IMR-90 (cell line): ENCODE measurements around the gene CCDC102A. TPM values are rescaled to one million over a fixed set of nuclear protein-coding genes. Genes with fewer than 3 reads are reported as not detected.

Source experiments
- ATAC-seq: fragments of 200-7000 bp; cut with Tn5 transposase; 2 replicates; pipeline ENCODE4 v1.9.1; 2020; ENCODE audit warnings: low read depth, mild to moderate bottlenecking, moderate library complexity
- BruUV-seq: library from RNA; stranded (reverse); fragments of 400-500 nt; replicated peaks from 2 replicates; lab custom pipeline; 2021; lab: Mats Ljungman, UMichigan
- CTCF ChIA-PET: fragments of 300-600 bp; formaldehyde crosslinking; extraction: SDS; loops from one replicate; lab custom pipeline; 2021; ENCODE audit warnings: antibody characterized with exemption; lab: Yijun Ruan, JAX
- POLR2A ChIA-PET: fragments of 300-600 bp; sonication (Branson Sonifier 250); formaldehyde crosslinking; loops from one replicate; lab custom pipeline; 2022; ENCODE audit warnings: antibody characterized with exemption; ENCODE audit not compliant: unreplicated experiment; lab: Charles Lee
- DNase-seq: peaks from one replicate; pipeline ENCODE4 v3.0.0; 2013
- H2AFZ ChIP-seq: replicated peaks from 2 replicates; pipeline ENCODE3; 2013; ENCODE audit warnings: low read length, mild to moderate bottlenecking; ENCODE audit not compliant: poor library complexity
- H2AK5ac ChIP-seq: 2 replicates; pipeline ENCODE4 v1.6.1; 2013; ENCODE audit warnings: low read depth, low read length, inconsistent platforms
- H2AK9ac ChIP-seq: replicated peaks from 2 replicates; pipeline ENCODE3; 2013; ENCODE audit warnings: mild to moderate bottlenecking, low read depth, low read length, moderate library complexity; ENCODE audit not compliant: poor library complexity
- H2BK120ac ChIP-seq: 2 replicates; pipeline ENCODE4 v1.6.1; 2013; ENCODE audit warnings: low read depth, low read length, inconsistent platforms
- H2BK15ac ChIP-seq: 3 replicates; pipeline ENCODE4 v1.6.1; 2013; ENCODE audit warnings: low read depth, low read length, inconsistent platforms
- H2BK20ac ChIP-seq: 2 replicates; pipeline ENCODE4 v1.6.1; 2013; ENCODE audit warnings: low read depth, mild to moderate bottlenecking, inconsistent platforms, low read length, moderate library complexity
- H2BK5ac ChIP-seq: 2 replicates; pipeline ENCODE4 v1.6.1; 2013; ENCODE audit warnings: mild to moderate bottlenecking, low read depth, low read length, inconsistent platforms; ENCODE audit not compliant: poor library complexity, severe bottlenecking
- H3K14ac ChIP-seq: replicated peaks from 2 replicates; pipeline ENCODE4 v1.6.1; 2013; ENCODE audit warnings: low read depth, low read length, inconsistent platforms
- H3K18ac ChIP-seq: 2 replicates; pipeline ENCODE4 v1.6.1; 2013; ENCODE audit warnings: low read depth, low read length, control low read depth
- H3K23ac ChIP-seq: 2 replicates; pipeline ENCODE4 v1.6.1; 2013; ENCODE audit warnings: low read depth, low read length, inconsistent platforms
- H3K27ac ChIP-seq: 2 replicates; pipeline ENCODE4 v1.5.1; 2013; ENCODE audit warnings: mild to moderate bottlenecking, control low read depth, low read length; ENCODE audit not compliant: insufficient read depth
- H3K27me3 ChIP-seq: 2 replicates; pipeline ENCODE4 v1.6.1; 2013; ENCODE audit warnings: low read length; ENCODE audit not compliant: control insufficient read depth, insufficient read depth
- H3K36me3 ChIP-seq: 2 replicates; pipeline ENCODE4 v1.6.1; 2013; ENCODE audit warnings: low read length, mixed read lengths; ENCODE audit not compliant: control insufficient read depth, insufficient read depth
- H3K4ac ChIP-seq: 2 replicates; pipeline ENCODE4 v1.6.1; 2013; ENCODE audit warnings: low read depth, low read length, inconsistent platforms
- H3K4me1 ChIP-seq: 2 replicates; pipeline ENCODE4 v1.6.1; 2013; ENCODE audit warnings: low read length, mixed read lengths; ENCODE audit not compliant: control insufficient read depth, insufficient read depth
- H3K4me2 ChIP-seq: 2 replicates; pipeline ENCODE4 v1.6.1; 2013; ENCODE audit warnings: low read depth, mild to moderate bottlenecking, control low read depth, low read length, moderate library complexity
- H3K4me3 ChIP-seq: 2 replicates; pipeline ENCODE4 v1.5.1; 2013; ENCODE audit warnings: low read depth, mild to moderate bottlenecking, control low read depth, low read length, moderate library complexity; ENCODE audit not compliant: insufficient read depth
- H3K56ac ChIP-seq: 2 replicates; pipeline ENCODE4 v1.6.1; 2013; ENCODE audit warnings: low read length, inconsistent platforms; ENCODE audit not compliant: insufficient read depth; ENCODE audit errors: extremely low read depth
- H3K79me1 ChIP-seq, 2 experiments: 2 replicates each; pipeline ENCODE4 v1.6.1; 2013; ENCODE audit warnings: low read length in 2 of 2, inconsistent platforms in 1 of 2, low read depth in 1 of 2
- H3K9ac ChIP-seq: 2 replicates; pipeline ENCODE4 v1.6.1; 2013; ENCODE audit warnings: low read depth, low read length, control low read depth
- H3K9me1 ChIP-seq: 2 replicates; pipeline ENCODE4 v1.6.1; 2013; ENCODE audit warnings: low read length, inconsistent platforms; ENCODE audit not compliant: insufficient read depth
- H3K9me3 ChIP-seq: 2 replicates; pipeline ENCODE4 v1.6.1; 2013; ENCODE audit warnings: low read length; ENCODE audit not compliant: control insufficient read depth, insufficient read depth
- H4K20me1 ChIP-seq: 2 replicates; pipeline ENCODE4 v1.6.1; 2013; ENCODE audit warnings: low read length, inconsistent platforms; ENCODE audit not compliant: insufficient read depth
- H4K5ac ChIP-seq: 2 replicates; pipeline ENCODE4 v1.6.1; 2013; ENCODE audit warnings: mild to moderate bottlenecking, low read depth, low read length, control low read depth
- H4K8ac ChIP-seq, 2 experiments: 2 replicates each; pipeline ENCODE4 v1.6.1; 2013; ENCODE audit warnings: low read depth in 2 of 2, low read length in 2 of 2, control low read depth in 1 of 2, inconsistent platforms in 1 of 2
- H4K91ac ChIP-seq: 2 replicates; pipeline ENCODE4 v1.6.1; 2013; ENCODE audit warnings: low read depth, low read length, inconsistent platforms; ENCODE audit not compliant: insufficient read depth
- BHLHE40 ChIP-seq: fragments of 150-350 bp; IDR thresholded peaks from 2 replicates; pipeline ENCODE4 v1.6.1; 2016; ENCODE audit warnings: mild to moderate bottlenecking, low read depth, low read length
- FOS ChIP-seq: fragments of 150-350 bp; IDR thresholded peaks from 2 replicates; pipeline ENCODE4 v1.6.1; 2016; ENCODE audit warnings: low read depth, low read length
- WGBS, 2 experiments: methylation state at CpG; one replicate each; pipeline versions ENCODE4 v1.1.5 to v1.1.7; 2013; ENCODE audit warnings: missing lambda C conversion rate in 2 of 2; ENCODE audit not compliant: insufficient read length in 1 of 2; ENCODE audit errors: extremely low coverage in 2 of 2; 5-methylcytosine and 5-hydroxymethylcytosine counted together
- dilution Hi-C: fragments of 300-500 bp; cut with HindIII; formaldehyde crosslinking; loops from one replicate; pipeline ENCODE4 v1.14.3; 2018; ENCODE audit warnings: low sequenced_read_pairs; ENCODE audit not compliant: unreplicated experiment
- in situ Hi-C: fragments of 300-500 bp; cut with MboI; formaldehyde crosslinking; loops from 3 replicates; pipeline ENCODE4 v1.14.3; 2019; ENCODE audit warnings: low sequenced_read_pairs, inconsistent platforms, mixed read lengths
- intact Hi-C: fragments of 100-400 bp; cut with micrococcal nuclease; formaldehyde crosslinking; loops from 2 replicates; pipeline ENCODE4 v1.10.0; 2022
- polyA plus RNA-seq, 3 experiments: library from polyadenylated mRNA; depleted of rRNA; stranded (reverse); fragments of >200 nt; gene quantifications; 2 replicates each; pipeline ENCODE4 v1.2.3, GENCODE V29; 2012; ENCODE audit warnings: low replicate concordance in 1 of 3
- total RNA-seq: library from RNA; depleted of rRNA; stranded (reverse); fragments of >200 nt; gene quantifications from 2 replicates; pipeline ENCODE4 v1.2.3, GENCODE V29; 2012
- TF ChIP-seq, protein P1 (sequence below): fragments of 150-350 bp; IDR thresholded peaks from 2 replicates; pipeline ENCODE4 v1.6.1; 2017; ENCODE audit warnings: mild to moderate bottlenecking, antibody characterized with exemption, low read length, low read depth

The CCDC102A gene
- total and polyA plus RNA-seq, 2 of the 4 experiments (the other 2 are of a cell fraction) = 5.4 to 8.5 TPM

DNA sequence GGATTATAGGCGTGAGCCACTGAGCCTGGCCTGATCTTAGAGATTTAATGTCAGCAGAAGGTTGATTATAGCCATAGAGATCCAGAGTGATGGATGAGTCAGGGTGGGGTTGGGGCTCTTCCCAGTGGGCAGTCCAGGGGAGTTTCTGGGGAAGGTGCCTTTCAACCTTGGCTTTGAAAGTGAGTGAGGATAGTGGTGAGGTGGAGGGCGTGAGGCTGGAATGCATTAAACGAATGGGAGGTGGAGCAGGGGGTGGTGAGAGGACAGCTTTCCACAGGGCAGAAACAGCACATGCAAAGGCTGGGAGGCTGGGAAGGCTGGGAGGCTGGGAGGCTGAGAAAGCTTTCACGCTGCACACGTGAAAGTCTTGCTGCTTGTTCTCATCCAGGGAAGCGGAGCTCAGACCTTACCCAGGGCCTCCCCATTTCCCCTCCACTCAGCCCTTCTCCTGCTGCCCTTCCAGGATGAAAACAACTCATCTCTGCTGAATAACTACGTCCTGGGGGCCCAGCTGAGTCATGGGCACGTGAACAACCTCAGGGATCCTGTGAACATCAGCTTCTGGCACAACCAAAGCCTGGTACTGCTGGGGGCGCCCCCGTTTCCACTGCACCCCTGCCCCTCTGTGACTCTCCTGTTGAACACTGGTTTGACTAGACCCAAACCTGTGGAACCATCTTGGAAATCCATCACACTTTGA is 28.4 kb upstream of the CCDC102A start:
- H3K9me1 ChIP-seq = no peaks in the 10 kb centered on the region
- no peak overlapping the region for H4K91ac ChIP-seq
- peaks cover 23% of the 10 kb centered on the region for H3K27me3 ChIP-seq
- peaks cover 3% of the 10 kb centered on the region; the same call in 1 of the 2 replicates for H3K4me1 ChIP-seq
- no peaks in the 10 kb centered on the region for H3K36me3 ChIP-seq
- H4K20me1 ChIP-seq = no peaks in the 10 kb centered on the region
- TF ChIP-seq, protein P1, sequence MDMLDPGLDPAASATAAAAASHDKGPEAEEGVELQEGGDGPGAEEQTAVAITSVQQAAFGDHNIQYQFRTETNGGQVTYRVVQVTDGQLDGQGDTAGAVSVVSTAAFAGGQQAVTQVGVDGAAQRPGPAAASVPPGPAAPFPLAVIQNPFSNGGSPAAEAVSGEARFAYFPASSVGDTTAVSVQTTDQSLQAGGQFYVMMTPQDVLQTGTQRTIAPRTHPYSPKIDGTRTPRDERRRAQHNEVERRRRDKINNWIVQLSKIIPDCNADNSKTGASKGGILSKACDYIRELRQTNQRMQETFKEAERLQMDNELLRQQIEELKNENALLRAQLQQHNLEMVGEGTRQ = peak; percentile 86
- TF ChIP-seq FOS (no peak), BHLHE40 (peak; percentile 89)
- DNase-seq (peak; percentile 62), ATAC-seq (peak; percentile 61)
- no peak overlapping the region for H4K8ac ChIP-seq
- dilution Hi-C loops (no loop called here), in situ Hi-C loops (loop anchor here (10.0 kb wide), 1 partner anchor 440 kb away; the partner anchor contains the start of genes USB1 and ZNF319), intact Hi-C loops (no loop called here)
- H3K18ac ChIP-seq = no peak overlapping the region
- H3K4me2 ChIP-seq = no peak overlapping the region
- H3K27ac ChIP-seq = no peak overlapping the region
- no peak overlapping the region for H3K4ac ChIP-seq
- H2BK20ac ChIP-seq = no peak overlapping the region
- BruUV-seq = no TSS peak
- no peak overlapping the region for H3K4me3 ChIP-seq
- CTCF ChIA-PET = no interaction called here
- H3K14ac ChIP-seq = no peak overlapping the region
- no peak overlapping the region for H2BK15ac ChIP-seq
- peak overlapping the region; percentile 50 for H2AK9ac ChIP-seq
- no peak overlapping the region for H4K5ac ChIP-seq
- H3K79me1 ChIP-seq = no peaks in the 10 kb centered on the region
- POLR2A ChIA-PET = no interaction called here
- H2AFZ ChIP-seq = peak overlapping the region; percentile 28
- no peak overlapping the region for H3K23ac ChIP-seq
- 44% methylated on average over 4 of the region's 10 CpGs; no CpG with 5 or more reads in 1 of the 2 experiments for WGBS, 2 experiments
- no peak overlapping the region for H3K56ac ChIP-seq
- peaks cover 22% of the 10 kb centered on the region for H3K9me3 ChIP-seq
- H2AK5ac ChIP-seq = no peak overlapping the region
- no peak overlapping the region for H2BK5ac ChIP-seq
- no peak overlapping the region for H3K9ac ChIP-seq
- H2BK120ac ChIP-seq = no peak overlapping the region
